ENCODE results near the gene TEX36. TPM values are rescaled to one million over a fixed set of nuclear protein-coding genes. Genes with fewer than 3 reads are reported as not detected.
"Not testable (repeated sequence)": the region's sequence is repeated elsewhere in the genome, so short reads cannot be mapped to it uniquely, and the experiment has no call there.

Gene TEX36
- total RNA-seq, 1 donor from 2014 or later = not detected

- no peak for DNase-seq
- no peak for ATAC-seq (ENCODE audit: low read depth)
- H3K27me3 Mint-ChIP-seq = peaks cover 6% of the 10 kb centered on the region
- intact Hi-C loops (cut with micrococcal nuclease) = no loop called here
- no peaks in the 10 kb centered on the region for H3K36me3 Mint-ChIP-seq (ENCODE audit: low read depth)
- H3K9me3 Mint-ChIP-seq = peaks cover 2% of the 10 kb centered on the region
- no peak overlapping the region for H3K4me3 Mint-ChIP-seq
- H3K27ac Mint-ChIP-seq = no peak overlapping the region
- ChIA-PET CTCF (no interaction called here), POLR2A (no interaction called here)
- H3K4me1 Mint-ChIP-seq = no peaks in the 10 kb centered on the region
- TF ChIP-seq, protein P1, sequence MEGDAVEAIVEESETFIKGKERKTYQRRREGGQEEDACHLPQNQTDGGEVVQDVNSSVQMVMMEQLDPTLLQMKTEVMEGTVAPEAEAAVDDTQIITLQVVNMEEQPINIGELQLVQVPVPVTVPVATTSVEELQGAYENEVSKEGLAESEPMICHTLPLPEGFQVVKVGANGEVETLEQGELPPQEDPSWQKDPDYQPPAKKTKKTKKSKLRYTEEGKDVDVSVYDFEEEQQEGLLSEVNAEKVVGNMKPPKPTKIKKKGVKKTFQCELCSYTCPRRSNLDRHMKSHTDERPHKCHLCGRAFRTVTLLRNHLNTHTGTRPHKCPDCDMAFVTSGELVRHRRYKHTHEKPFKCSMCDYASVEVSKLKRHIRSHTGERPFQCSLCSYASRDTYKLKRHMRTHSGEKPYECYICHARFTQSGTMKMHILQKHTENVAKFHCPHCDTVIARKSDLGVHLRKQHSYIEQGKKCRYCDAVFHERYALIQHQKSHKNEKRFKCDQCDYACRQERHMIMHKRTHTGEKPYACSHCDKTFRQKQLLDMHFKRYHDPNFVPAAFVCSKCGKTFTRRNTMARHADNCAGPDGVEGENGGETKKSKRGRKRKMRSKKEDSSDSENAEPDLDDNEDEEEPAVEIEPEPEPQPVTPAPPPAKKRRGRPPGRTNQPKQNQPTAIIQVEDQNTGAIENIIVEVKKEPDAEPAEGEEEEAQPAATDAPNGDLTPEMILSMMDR (IDR thresholded peaks at IDR 0.05) = no peak
Measured at GRCh38 chr10:125624800-125625199, 58.2 kb downstream of the TEX36 start.

DNA sequence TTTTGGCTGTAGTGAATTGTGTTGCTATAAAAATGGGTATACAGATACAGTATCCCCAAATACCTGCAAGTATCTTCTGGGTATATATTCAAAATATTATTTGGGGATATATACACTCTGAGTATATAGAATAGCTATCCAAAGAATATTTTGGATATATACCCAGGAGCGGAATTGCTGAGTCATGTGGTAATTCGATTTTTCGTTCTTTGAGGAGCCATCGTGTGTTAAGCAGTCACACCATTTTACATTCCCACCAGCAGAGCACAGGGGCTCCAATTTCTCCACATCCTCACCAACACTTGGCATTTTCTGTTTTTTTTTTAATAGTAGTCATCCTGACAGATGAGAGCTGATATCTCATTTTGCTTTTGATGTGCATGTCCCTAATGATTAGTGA, 61.9 kb downstream of the TEX36 start:
- no peak overlapping the region for H3K4me3 Mint-ChIP-seq
- no peaks in the 10 kb centered on the region for H3K36me3 Mint-ChIP-seq (ENCODE audit: low read depth)
- H3K27me3 Mint-ChIP-seq = no peaks in the 10 kb centered on the region
- intact Hi-C loops (cut with micrococcal nuclease) = no loop called here
- ChIA-PET CTCF (no interaction called here), POLR2A (no interaction called here)
- no peak for DNase-seq
- H3K9me3 Mint-ChIP-seq = peaks cover 2% of the 10 kb centered on the region
- ATAC-seq (ENCODE audit: low read depth) = no peak
- no peaks in the 10 kb centered on the region for H3K4me1 Mint-ChIP-seq
- TF ChIP-seq, protein P1 (IDR thresholded peaks at IDR 0.05) = no peak
- H3K27ac Mint-ChIP-seq = no peak overlapping the region

DNA sequence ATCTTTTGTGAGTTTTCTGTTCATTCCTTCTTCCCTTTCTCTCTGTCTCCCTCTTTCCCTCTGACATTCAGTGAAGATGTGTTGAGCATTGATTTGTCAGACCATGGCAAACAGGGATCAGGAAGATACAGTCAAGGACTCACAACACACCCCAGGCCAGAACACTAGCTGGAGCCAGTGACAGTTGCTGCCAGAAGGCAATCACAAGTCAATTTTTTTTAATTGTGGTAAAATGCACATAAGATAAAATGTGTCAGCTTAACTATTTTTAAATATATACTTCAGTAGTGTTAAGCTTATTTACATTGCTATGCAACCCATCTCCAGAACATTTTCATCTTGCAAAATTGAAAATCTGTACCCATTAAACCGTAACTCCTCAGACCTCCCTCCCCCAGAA, 62.6 kb downstream of the TEX36 start:
- TF ChIP-seq, protein P1 (IDR thresholded peaks at IDR 0.05) = no peak
- Mint-ChIP-seq H3K36me3 (ENCODE audit: low read depth) (no peaks in the 10 kb centered on the region), H3K4me3 (no peak overlapping the region), H3K4me1 (no peaks in the 10 kb centered on the region), H3K9me3 (peaks cover 2% of the 10 kb centered on the region), H3K27me3 (no peaks in the 10 kb centered on the region), H3K27ac (no peak overlapping the region)
- ATAC-seq (ENCODE audit: low read depth) (no peak), DNase-seq (no peak)
- ChIA-PET CTCF (no interaction called here), POLR2A (no interaction called here)
- intact Hi-C loops (cut with micrococcal nuclease) = no loop called here

GRCh38 chr10:125613062-125613461, 69.9 kb downstream of the TEX36 start:
- H3K27me3 Mint-ChIP-seq = not testable (repeated sequence)

GRCh38 chr10:125611756-125612155, 71.2 kb downstream of the TEX36 start:
- POLR2A ChIA-PET = no interaction called here
- CTCF ChIA-PET = no interaction called here

More at GRCh38 chr10:125613062-125613461, 69.9 kb downstream of the TEX36 start:
- CTCF ChIA-PET; ATAC-seq (ENCODE audit: low read depth); H3K4me1 Mint-ChIP-seq; H3K4me3 Mint-ChIP-seq; DNase-seq; H3K36me3 Mint-ChIP-seq (ENCODE audit: low read depth); H3K9me3 Mint-ChIP-seq; POLR2A ChIA-PET; H3K27ac Mint-ChIP-seq; intact Hi-C loops (cut with micrococcal nuclease): not testable (repeated sequence)

DNA sequence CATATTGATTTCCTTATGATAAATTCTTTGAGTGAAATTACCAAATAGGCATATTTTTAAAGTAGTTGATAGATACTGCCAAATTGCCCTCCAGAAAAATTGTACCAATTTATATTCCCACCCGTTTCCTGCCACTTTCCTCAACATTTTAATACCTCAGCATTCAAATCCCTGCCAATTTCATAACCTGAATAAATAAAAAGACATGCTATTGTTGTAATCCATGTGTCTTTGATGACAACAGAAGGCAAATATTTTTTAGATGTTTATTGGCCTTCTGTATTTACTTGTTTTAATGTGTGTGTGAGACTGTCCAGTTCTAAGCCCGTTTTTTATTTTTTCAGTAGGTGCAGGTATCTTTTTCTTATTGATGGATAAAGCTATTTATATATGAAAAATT, 71.7 kb downstream of the TEX36 start:
- H3K4me1 Mint-ChIP-seq = no peaks in the 10 kb centered on the region
- TF ChIP-seq, protein P1 (IDR thresholded peaks at IDR 0.05) = no peak
- H3K27ac Mint-ChIP-seq = no peak overlapping the region
- no peak overlapping the region for H3K4me3 Mint-ChIP-seq
- ChIA-PET CTCF (no interaction called here), POLR2A (no interaction called here)
- peaks cover 3% of the 10 kb centered on the region for H3K27me3 Mint-ChIP-seq
- no peaks in the 10 kb centered on the region for H3K9me3 Mint-ChIP-seq
- intact Hi-C loops (cut with micrococcal nuclease) = no loop called here
- DNase-seq (no peak), ATAC-seq (ENCODE audit: low read depth) (no peak)
- no peaks in the 10 kb centered on the region for H3K36me3 Mint-ChIP-seq (ENCODE audit: low read depth)

More at GRCh38 chr10:125611756-125612155, 71.2 kb downstream of the TEX36 start:
- intact Hi-C loops (cut with micrococcal nuclease) = no loop called here
- no peak overlapping the region for H3K27ac Mint-ChIP-seq
- no peaks in the 10 kb centered on the region for H3K9me3 Mint-ChIP-seq
- TF ChIP-seq, protein P1 (IDR thresholded peaks at IDR 0.05) = no peak
- no peaks in the 10 kb centered on the region for H3K4me1 Mint-ChIP-seq
- ATAC-seq (ENCODE audit: low read depth) (no peak), DNase-seq (no peak)
- H3K4me3 Mint-ChIP-seq = no peak overlapping the region
- H3K36me3 Mint-ChIP-seq (ENCODE audit: low read depth) = no peaks in the 10 kb centered on the region
- H3K27me3 Mint-ChIP-seq = no peaks in the 10 kb centered on the region

Data from activated B cell treated with CpG ODN at 0.5 μM for 24 hours (primary cell).